NCI-H524 (cell line): ENCODE data around the gene PRRG3.

Source experiments
- DNase-seq, 2 experiments: peaks; one replicate each; lab custom pipeline; 2025; lab: John Stamatoyannopoulos, UW

The PRRG3 gene

DNA sequence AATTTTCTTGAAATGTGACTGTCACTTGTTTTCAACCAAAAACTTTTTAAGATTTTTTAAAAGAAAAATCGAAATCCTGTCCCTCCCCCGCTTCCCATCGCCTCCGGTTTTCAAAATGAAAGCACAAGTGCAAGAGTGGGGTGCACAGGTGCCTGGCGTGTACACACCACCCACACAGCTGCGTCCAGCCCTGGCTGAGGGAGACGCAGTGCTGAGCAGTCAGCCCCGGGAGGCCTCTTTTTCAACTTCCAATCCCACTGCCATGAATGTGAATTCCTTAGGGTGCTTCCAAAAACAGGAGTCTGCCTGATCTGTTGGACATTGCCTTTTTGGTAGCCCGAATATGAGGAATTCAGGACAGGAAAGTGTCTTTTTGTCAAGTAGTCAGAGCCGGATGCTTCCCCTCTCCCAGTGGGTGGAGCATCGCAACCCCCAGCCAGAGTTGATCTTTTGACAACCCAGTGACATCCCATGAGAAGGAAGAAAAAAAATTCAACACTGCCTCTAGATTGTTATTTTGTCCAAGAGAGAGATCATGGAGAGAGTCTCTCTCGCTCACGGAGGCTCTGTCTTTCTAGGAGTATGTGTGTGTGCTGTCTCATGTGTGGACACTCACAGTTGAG is 8.9 kb downstream of the PRRG3 start:
- no peak for DNase-seq

DNA sequence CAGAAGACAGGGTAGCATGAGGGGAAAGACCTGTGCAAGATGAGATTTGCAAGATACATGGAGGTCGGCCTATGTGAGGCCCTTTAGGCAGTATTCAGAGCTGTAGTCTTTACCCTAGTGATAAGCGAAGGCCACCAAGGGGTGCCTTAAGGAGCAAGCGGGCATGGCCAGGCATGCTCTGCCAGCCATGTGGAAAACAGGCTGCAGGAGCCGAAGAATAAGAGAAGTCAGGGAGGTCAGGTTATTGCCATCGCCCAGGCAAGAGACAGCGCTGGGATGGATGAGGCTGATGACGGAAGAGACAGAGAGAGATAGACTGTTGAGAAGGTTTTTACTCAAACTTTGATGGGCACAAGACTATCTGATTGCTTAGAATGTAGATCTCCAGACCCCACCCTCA is 13.6 kb downstream of the PRRG3 start:
- no peak for DNase-seq

GRCh38 chrX:151710457-151710856 is 15.2 kb downstream of the PRRG3 start:
- DNase-seq, result no peak

- no peak for DNase-seq
Observed at GRCh38 chrX:151711154-151711553, 15.9 kb downstream of the PRRG3 start.

GRCh38 chrX:151711787-151712186 is 16.5 kb downstream of the PRRG3 start:
- DNase-seq, result peak in 1 of 2 experiments; percentile 12

- no peak for DNase-seq
Observed at GRCh38 chrX:151712253-151712652, 17.0 kb downstream of the PRRG3 start.

DNA sequence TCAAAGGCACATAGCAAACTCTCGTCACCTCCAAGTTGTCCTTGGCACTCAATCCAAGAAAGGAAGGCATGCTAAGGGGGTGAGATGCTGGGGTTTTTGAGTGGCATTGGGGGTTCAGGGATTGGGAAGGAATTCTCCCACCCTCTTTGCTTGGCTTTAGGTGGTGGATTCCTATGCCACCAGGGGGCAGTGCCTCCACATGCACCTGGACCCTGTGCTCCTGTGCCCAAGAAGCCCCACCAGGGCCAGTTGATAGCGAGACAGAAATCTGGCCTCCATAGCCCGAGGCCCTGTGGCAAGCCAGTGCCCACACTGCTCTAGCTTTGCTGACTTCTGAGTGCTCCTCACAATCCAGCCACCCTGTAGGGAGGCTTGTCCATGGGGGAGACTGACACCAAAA is 18.6 kb downstream of the PRRG3 start:
- DNase-seq, result peak; percentile 23 to 49

GRCh38 chrX:151714362-151714761 is 19.1 kb downstream of the PRRG3 start:
- DNase-seq, result peak in 1 of 2 experiments; percentile 34

GRCh38 chrX:151715752-151716151 is 20.5 kb downstream of the PRRG3 start, which contains the start of gene FATE1:
TSS of gene FATE1 (plus strand) at chrX:151716035. CDS start at chrX:151716120, 85 bp downstream.
- DNase-seq, result no peak

GRCh38 chrX:151722241-151722846 is 27.1 kb downstream of the PRRG3 start:
- no peak for DNase-seq

DNA sequence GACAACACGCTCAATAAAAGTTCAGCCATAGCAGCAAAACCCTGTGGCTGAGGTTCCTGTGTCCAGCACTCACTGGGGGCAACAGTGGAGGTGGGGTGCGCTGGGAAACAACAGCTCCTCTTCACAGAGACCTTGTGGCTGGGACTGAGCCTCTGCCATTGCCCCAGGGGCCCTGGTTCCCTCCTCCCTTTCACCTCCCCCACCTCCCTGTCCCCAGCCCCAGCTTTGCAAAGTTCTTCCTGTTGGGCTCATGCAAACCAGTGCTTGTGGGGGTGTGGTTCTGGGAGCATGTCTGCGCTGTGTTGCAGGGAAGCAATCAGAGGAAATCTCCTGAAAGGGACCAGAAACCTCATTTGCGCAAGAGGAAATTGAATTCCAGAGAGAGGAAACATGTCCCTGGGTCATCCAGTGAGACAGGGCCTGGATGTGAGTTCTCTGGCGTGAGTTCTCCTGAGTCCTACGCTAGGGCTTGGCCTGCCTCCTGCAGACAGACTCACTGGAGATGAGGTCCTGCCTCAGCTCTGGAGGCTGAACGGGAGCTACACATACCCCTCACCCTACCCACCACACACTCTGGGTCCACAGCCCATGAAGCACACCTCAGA is 28.0 kb downstream of the PRRG3 start:
- DNase-seq, result no peak

GRCh38 chrX:151724563-151725337 is 29.5 kb downstream of the PRRG3 start:
- no peak for DNase-seq

DNA sequence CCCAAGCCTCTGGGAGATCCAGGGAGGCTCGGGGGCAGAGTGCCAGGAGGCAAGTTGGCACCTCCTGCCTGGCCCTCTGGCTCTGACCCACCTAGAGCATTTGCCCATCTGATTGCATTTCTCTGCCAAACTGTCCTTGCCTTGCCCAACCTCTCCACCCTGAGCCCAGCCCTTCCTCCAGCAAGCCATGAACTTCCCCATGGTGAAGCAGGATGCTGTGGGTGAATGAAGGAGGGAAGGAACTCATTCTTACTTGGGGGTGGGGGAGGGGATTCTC is 30.0 kb downstream of the PRRG3 start:
- no peak for DNase-seq

DNA sequence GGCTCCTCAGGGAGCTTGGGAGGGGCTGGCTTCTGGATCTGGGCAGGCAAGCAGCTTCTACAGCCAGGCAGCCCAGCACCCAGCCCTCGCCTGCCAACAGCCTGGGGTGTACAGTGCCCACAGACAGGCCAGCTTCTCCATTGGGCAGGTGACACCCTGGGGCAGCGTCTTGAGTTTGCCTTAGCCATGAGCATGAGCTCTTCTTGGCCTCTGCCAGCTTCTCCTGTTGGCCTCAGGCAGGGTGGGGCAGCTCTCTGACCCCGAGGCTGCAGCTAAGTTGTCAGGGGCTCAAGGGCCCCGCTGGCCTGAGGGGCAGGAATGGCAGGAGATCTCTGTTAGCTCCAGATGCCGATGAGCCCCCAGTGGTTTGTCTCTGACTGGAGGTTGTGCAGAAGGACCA is 31.5 kb downstream of the PRRG3 start:
- no peak for DNase-seq

GRCh38 chrX:151727346-151727745 is 32.1 kb downstream of the PRRG3 start:
- DNase-seq, result no peak

- DNase-seq, result no peak
Observed at GRCh38 chrX:151729056-151729725, 33.9 kb downstream of the PRRG3 start.

GRCh38 chrX:151734446-151734845 is 39.2 kb downstream of the PRRG3 start, which contains the start of gene CNGA2:
TSS of gene CNGA2 (plus strand) at chrX:151734746. CDS start at chrX:151738484, 3,738 bp downstream.
- no peak for DNase-seq

DNA sequence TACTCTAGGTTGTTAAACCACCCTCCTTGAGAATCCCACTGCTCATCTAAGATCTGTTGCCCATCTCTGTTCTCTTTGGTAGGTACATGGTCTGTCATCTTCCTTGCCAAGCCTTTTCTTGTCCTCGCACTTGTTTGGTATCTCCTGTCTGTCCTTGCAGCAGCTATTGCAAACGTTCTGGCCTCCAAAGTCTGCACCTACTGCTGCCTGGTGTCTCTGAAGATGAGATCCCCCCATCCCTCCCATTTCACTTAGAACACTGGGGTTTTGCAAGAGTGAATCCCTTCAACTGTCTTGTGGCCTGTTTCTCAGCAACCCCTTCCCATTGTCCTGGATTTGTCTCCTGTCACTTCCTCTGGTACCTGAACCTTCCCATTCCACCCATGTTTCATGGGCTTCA is 40.0 kb downstream of the PRRG3 start:
- no peak for DNase-seq

GRCh38 chrX:151736685-151737084 is 41.4 kb downstream of the PRRG3 start:
- no peak for DNase-seq

GRCh38 chrX:151737494-151737893 is 42.2 kb downstream of the PRRG3 start:
- DNase-seq, result no peak

DNA sequence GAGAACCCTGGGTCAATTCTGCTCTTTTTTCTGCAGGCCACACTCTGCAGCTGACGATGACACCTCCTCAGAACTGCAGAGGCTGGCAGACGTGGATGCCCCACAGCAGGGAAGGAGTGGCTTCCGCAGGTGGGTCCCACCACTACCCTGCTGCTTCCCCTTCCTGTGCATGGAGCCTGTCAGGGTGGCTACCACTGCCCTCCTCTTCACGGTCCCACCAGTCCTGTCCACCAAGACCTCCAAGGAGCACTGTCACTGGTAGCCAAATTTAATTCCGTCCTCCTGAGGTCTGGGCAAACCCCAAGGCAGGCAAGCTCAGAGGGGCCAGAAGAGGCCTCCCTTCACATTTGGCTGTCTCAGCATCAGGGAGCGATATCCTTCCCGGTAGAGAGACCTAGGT is 43.5 kb downstream of the PRRG3 start:
- DNase-seq, result no peak

- no peak for DNase-seq
Observed at GRCh38 chrX:151741606-151742005, 46.3 kb downstream of the PRRG3 start.
